ENCODE results near the gene FHIT.

Gene FHIT

GRCh38 chr3:60765776-60766175 is 485.5 kb downstream of the FHIT start:
- TF ChIP-seq CTCF (IDR thresholded peaks at IDR 0.05; ENCODE audit: unreplicated experiment in 3 of 3) = no peak
- H3K36me3 Mint-ChIP-seq (ENCODE audit: low read depth) = no peaks in the 10 kb centered on the region
- H3K27me3 Mint-ChIP-seq (ENCODE audit: low read depth) = peaks cover 9% of the 10 kb centered on the region
- no peak overlapping the region for H3K4me3 Mint-ChIP-seq
- H3K4me1 Mint-ChIP-seq = no peaks in the 10 kb centered on the region
- peaks cover 5% of the 10 kb centered on the region for H3K9me3 Mint-ChIP-seq
- no peak overlapping the region for H3K27ac Mint-ChIP-seq

- Mint-ChIP-seq H3K4me3 (no peak overlapping the region), H3K36me3 (ENCODE audit: low read depth) (no peaks in the 10 kb centered on the region), H3K27me3 (ENCODE audit: low read depth) (peaks cover 9% of the 10 kb centered on the region), H3K27ac (no peak overlapping the region), H3K4me1 (no peaks in the 10 kb centered on the region), H3K9me3 (peaks cover 5% of the 10 kb centered on the region)
- TF ChIP-seq CTCF (IDR thresholded peaks at IDR 0.05; ENCODE audit: unreplicated experiment in 3 of 3) = no peak
Observed at GRCh38 chr3:60764870-60765269, 486.4 kb downstream of the FHIT start.

- H3K9me3 Mint-ChIP-seq = peaks cover 2% of the 10 kb centered on the region
- no peaks in the 10 kb centered on the region for H3K36me3 Mint-ChIP-seq (ENCODE audit: low read depth)
- H3K27ac Mint-ChIP-seq = no peak overlapping the region
- TF ChIP-seq CTCF (IDR thresholded peaks at IDR 0.05; ENCODE audit: unreplicated experiment in 3 of 3) = no peak
- H3K27me3 Mint-ChIP-seq (ENCODE audit: low read depth) = peaks cover 3% of the 10 kb centered on the region
- no peak overlapping the region for H3K4me3 Mint-ChIP-seq
- H3K4me1 Mint-ChIP-seq = peaks cover 5% of the 10 kb centered on the region
Observed at GRCh38 chr3:60760145-60760544, 491.1 kb downstream of the FHIT start.

GRCh38 chr3:60759439-60759838 is 491.8 kb downstream of the FHIT start:
- H3K27ac Mint-ChIP-seq = no peak overlapping the region
- peaks cover 2% of the 10 kb centered on the region for H3K9me3 Mint-ChIP-seq
- H3K36me3 Mint-ChIP-seq (ENCODE audit: low read depth) = no peaks in the 10 kb centered on the region
- peaks cover 5% of the 10 kb centered on the region for H3K4me1 Mint-ChIP-seq
- no peak overlapping the region for H3K4me3 Mint-ChIP-seq
- no peak for TF ChIP-seq CTCF (IDR thresholded peaks at IDR 0.05; ENCODE audit: unreplicated experiment in 3 of 3)
- H3K27me3 Mint-ChIP-seq (ENCODE audit: low read depth) = peaks cover 3% of the 10 kb centered on the region

- H3K4me1 Mint-ChIP-seq = peaks cover 5% of the 10 kb centered on the region
- H3K27ac Mint-ChIP-seq = no peak overlapping the region
Observed at GRCh38 chr3:60758831-60759230, 492.4 kb downstream of the FHIT start.

More at GRCh38 chr3:60758831-60759230, 492.4 kb downstream of the FHIT start:
- no peak for TF ChIP-seq CTCF (IDR thresholded peaks at IDR 0.05; ENCODE audit: unreplicated experiment in 3 of 3)
- peaks cover 2% of the 10 kb centered on the region for H3K9me3 Mint-ChIP-seq
- no peaks in the 10 kb centered on the region for H3K27me3 Mint-ChIP-seq (ENCODE audit: low read depth)
- H3K4me3 Mint-ChIP-seq = no peak overlapping the region
- H3K36me3 Mint-ChIP-seq (ENCODE audit: low read depth) = no peaks in the 10 kb centered on the region

Measured in nephron (organoid).